Stimulated activated CD4-positive, alpha-beta T cell treated with anti-CD3 and anti-CD28 coated beads, Interleukin-4, amount 100 ng/mL, for 1 hour (primary cell): ENCODE data around the gene RNF14.

Experiments
- DNase-seq: peaks from one replicate; pipeline ENCODE4 v3.0.0-alpha.2; 2020

RNF14 gene

GRCh38 chr5:141948812-141949211, 20.1 kb upstream of the RNF14 start:
- no peak for DNase-seq

GRCh38 chr5:141949511-141949910, 19.4 kb upstream of the RNF14 start:
- DNase-seq = no peak

- DNase-seq = no peak
These were observed 18.5 kb upstream of the RNF14 start for GRCh38 chr5:141950207-141951005.

GRCh38 chr5:141951332-141951781, 17.5 kb upstream of the RNF14 start:
- DNase-seq = peak; percentile 26

DNA sequence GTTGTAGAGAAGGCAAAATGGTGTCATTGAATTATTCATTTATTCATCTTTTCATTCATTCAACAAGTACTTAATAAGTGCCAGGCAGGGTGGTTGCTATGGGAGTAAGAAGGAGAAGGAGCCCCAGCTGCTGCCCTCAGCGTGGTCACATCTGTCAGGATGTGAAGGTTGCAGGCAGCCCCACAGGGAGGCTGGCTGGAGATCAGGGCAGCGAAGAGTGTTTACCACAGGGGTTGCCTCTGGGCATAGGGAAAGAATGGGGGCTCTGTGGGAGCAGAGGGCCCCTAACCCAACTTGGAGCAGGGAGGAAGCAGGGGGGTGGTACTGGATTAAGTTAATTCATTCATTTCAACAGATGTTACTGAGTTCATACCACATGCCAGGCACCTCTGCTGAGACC, 16.9 kb upstream of the RNF14 start:
- DNase-seq = no peak

DNA sequence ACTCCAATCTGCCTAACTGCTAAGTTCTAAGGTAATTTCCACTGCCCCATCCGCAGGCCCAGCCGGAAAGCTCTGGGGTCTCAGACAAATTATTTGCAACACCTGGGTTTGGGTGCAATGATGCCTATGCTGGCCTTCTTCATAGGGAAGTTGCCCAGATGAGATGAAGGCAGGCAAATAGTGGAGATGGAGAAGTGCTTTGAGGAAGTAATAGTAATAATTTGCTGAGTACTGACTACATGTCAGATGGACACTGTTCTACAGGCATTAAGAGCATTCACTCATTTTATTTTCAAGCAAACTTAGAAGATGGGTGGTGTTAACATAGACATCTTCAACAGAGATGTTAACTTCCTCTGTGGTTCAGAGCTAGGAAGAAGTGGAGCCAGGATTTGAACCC, 14.7 kb upstream of the RNF14 start:
- DNase-seq = no peak

DNA sequence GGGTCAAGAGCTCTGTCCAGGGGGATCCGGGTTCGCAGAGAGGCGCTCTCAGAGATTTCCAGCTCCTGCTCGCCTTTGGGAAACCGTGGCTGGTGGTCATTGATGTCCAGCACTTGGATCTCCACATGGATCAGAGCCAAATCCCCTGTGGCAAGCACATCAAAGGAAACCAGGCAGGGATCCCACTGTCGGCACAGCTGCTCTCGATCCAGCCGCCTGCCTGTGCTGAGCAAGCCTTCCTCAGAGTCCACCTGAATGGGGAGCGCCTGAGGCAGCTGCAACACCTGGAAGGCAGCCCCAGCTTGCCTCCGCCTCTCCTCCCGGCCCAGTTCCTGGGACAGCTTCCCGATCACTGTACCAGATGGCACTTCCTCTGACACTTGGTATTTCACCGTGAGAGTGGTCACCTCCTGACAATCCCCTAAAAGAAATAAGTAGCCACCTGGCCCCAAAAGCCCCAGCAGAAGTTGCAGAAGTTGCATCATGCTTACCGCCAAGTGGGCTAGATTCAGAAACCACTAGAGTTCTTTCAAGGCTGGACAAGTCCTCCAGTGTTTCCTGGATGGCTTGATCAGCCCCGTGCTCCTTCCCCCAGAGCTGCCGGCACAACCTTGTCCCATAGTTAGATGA, 11.4 kb upstream of the RNF14 start:
- no peak for DNase-seq

DNA sequence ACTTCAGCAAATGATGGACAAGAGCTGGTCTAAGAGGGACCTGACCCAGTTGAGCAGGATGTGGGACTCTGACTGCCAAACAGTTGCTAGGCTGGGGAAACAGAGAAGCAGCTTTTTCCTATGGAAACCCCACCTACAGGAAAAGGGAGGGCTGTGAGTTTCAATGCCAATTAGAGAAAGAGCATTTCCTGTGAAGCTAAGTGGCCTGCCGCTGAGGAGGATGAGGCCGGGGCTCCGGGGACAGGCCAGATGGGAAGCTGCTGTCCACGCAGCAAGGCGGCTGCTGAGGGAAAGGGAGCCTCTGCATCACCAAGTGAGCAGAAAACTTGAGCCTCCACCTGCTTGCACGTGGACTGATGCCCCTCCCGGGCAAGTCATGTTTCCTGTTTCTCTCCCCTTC, 10.8 kb upstream of the RNF14 start, which contains the start of gene PCDH12:
PCDH12 (minus strand) TSS at position 90 of the 400 bp plus-strand sequence. CDS start 351 bp downstream, outside the sequence.
- DNase-seq = no peak

DNA sequence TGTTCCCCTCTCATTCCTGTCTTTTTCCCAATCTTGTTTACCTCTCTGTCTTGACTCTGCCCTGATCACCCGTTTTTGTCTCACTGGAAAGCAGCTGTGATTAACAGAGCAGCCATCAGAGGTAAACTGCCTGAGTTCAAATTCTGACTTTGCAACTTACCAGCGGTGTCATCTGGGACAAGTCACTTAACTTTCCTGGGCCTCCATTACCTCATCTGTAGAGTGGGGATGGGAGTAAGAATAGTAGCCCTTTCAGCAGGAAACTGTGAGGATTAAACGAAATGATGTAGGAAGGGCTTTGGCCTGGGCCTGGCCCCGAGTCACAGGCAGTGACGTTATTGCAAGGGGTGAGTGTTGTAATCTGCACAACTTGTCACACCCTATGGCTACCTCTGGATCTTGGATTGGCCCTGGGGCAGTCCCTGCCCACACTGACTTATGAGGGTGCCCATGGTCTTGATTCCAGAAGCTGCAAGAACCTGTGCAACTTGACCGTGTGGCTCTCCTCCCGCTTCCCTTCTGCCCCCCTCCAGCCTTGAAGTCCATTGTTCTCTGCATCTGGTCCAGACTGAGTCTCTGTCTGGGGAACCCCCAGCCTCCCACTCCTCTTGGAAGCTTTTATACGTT, 10.2 kb upstream of the RNF14 start:
- DNase-seq = no peak

GRCh38 chr5:141960018-141960417, 8.9 kb upstream of the RNF14 start:
- DNase-seq = peak; percentile 20

GRCh38 chr5:141960449-141961323, 8.2 kb upstream of the RNF14 start:
- DNase-seq = peak; percentile 87

GRCh38 chr5:141961466-141961865, 7.4 kb upstream of the RNF14 start:
- no peak for DNase-seq

DNA sequence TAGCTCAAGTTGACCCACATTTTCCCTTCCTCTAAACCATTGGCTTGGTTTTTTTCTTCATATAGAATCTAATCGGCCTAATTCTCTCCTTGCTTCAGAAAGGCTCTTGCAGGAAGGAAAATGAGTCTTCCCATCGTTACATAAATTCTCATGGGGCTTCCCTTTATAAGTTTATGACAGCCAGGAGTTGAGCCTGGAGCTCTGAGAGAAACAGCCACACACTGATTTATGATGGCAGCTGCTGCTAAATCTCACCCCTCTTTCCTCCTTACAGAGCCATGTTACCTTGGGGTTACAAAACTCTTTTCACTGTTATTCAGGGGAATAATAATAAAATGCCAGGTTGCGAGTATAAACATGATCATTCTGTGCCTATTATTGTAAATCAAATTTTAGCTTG, 5.2 kb upstream of the RNF14 start:
- no peak for DNase-seq

DNA sequence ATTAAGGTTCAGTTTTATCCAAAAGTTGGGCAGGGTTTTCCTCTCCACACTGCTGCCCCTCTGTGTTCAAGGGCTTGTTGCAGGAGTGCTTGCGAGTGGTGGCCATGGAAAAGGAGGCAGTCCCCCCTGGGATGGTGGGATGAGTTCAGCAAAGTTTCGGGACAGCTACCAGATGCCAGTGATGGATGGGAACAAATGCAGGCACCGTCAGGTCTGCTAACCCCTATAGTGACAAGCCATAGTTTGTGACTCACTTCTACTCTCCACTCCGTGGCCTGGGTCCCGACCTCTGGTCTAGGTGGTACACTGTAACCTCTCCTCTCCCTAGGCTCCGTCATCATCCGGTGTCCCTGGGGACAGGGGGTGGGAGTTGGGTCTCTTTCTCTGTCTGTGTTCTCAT, 3.8 kb upstream of the RNF14 start:
- DNase-seq = no peak

DNA sequence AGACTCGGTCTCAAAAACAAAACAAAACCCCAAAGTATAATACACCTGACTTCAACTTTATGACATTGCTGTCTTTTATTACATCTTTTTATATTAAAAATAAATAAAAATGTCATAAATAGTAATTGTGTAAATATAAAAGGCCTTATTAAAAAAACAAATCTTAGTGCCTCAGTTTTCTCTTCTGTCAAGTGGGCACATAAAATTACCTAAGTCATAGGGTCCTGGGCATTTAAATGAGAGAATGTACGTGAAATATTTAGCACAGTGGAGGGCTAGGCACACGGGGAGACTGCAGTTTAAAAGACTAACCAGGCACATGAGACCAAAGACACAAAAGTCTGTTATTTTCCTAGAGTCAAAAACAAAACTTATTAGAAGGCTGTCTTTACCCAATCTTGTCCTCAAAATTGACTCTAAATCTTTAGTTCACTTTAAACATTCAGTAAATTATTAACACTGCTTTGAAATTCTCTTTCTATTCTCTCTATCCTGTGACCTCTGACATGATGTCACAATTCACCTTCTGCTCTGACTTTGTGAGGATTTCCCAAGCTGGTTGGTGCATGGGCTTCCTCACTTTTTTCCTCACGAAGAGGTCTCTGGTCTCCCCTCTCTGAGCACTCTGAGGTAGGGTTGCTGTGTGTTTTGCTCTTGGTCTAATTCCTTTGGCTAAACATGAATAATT, 2.5 kb upstream of the RNF14 start:
- no peak for DNase-seq

DNA sequence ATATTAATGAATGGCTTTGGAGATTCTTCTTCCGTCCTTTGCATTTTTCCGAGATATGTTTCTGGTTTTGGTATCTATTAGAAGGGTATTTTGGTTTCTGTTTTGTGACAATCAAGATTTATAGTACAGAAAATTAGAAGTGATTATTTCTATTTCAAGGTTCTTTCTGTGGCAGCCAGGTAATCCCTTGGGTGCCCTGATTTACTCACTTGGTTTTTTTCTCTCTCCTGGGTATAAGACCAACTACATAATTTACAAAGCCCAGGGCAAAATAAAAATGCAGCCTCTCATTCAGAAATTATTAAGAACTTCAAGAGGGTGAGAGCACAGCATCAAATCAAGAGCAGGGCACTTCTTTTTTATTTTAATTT, 2.0 kb upstream of the RNF14 start:
- no peak for DNase-seq

DNA sequence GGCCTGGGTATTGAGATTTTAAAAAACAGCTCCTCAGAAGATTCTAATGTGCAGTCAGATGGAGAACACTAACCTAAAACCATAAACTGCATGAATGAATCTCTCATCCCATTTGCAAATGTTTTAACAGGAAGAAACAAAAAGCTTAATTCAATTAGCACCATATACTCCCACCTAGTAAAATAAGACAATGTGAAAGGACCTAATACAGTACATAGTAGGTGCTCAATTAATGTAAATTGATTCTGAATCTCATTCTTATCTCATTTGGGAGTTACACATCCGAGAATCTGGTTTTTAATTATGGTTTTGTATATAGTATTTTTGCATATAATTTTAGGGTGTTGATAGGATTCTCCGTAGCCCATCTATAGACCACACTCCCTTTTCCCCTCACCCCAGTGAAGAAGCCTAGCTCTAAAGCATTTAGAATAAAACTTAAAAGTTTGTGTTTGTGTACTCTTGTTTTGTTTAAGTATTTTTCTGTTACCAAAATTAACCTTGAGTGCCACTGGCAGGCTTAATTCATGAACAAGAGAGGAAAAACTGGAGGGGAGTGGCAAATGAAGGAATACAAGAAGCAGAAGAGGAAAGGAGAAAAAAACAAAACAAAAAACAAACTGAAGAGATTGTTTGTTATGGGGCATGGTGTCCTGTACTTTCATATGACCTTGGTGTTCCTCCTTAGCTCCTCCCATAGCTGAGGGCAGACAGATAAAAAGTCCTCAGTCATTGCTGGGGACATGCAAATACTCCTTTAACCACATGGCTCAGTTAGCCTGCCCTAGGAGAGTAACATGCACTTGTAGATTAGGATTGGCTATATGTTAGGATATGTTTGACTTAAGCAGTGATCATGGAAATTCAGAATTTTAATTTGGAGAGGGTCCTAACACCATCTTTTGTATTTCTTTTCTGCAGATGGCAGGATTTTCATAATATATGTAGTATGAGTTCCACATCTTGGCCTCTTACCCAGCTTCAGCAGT, 1.2 kb downstream of the RNF14 start:
- no peak for DNase-seq

DNA sequence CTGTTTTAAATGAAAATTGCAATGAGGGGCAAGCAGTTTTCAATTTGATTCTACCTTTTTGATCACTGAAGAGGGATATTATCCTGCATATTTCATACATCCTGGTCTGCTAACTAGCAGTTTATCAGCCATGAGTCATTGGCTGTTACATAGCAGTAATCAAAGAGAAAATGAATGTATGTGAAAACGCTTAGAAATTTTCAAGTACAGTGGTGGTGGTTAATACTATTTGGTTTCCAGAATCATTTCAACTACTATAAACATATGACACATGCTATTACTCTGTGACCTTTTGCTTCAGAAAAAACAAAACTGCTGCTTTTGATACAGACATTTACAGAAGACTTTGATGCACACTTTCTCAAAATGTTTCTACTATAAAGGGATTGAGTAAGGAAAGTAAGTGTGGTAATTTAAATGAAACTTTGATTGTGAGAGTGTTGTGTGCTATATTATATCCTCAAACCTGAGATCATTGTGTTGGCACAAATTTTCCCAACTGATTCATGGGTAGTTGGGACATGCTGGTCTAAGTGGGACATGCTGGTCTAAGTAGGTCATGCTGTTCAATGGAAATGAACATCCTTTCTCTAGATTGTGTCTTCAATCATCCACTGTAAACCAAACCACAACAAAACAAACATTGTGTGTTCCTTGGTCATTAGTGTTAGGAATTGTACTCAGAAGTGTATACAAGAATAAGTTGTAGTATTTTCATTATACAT, 5.1 kb downstream of the RNF14 start:
- no peak for DNase-seq

- no peak for DNase-seq
These were observed 7.3 kb downstream of the RNF14 start for GRCh38 chr5:141976176-141976575.

GRCh38 chr5:141978389-141978788, 9.5 kb downstream of the RNF14 start:
- no peak for DNase-seq
